OCI-LY7 (cell line): ENCODE measurements around the gene SPINT3. TPM values are rescaled to one million over a fixed set of nuclear protein-coding genes. Genes with fewer than 3 reads are reported as not detected.

ENCODE experiments used
- BruUV-seq: library from RNA; stranded (reverse); fragments of 400-500 nt; replicated peaks from 2 replicates; lab custom pipeline; 2021; lab: Mats Ljungman, UMichigan
- CTCF ChIA-PET: fragments of 300-600 bp; sonication (Branson Sonifier 250); formaldehyde crosslinking; loops from one replicate; lab custom pipeline; 2022; ENCODE audit warnings: antibody characterized with exemption; ENCODE audit not compliant: unreplicated experiment; lab: Charles Lee
- POLR2A ChIA-PET: fragments of 300-600 bp; sonication (Branson Sonifier 250); formaldehyde crosslinking; loops from one replicate; lab custom pipeline; 2022; ENCODE audit warnings: antibody characterized with exemption; lab: Charles Lee
- DNase-seq: peaks from one replicate; pipeline ENCODE4 v3.0.0-alpha.2; 2015; ENCODE audit warnings: low spot score
- H2AFZ ChIP-seq: fragments of 200-600 bp; sonication (generic), shearing (Covaris generic); 2 replicates; pipeline ENCODE4 v1.6.1; 2014; ENCODE audit warnings: mild to moderate bottlenecking, antibody characterized with exemption, low read length, moderate library complexity
- H3K27ac ChIP-seq: fragments of 200-600 bp; sonication (generic); 2 replicates; pipeline ENCODE4 v1.5.1; 2014; ENCODE audit warnings: mixed run types, low read depth, mild to moderate bottlenecking, moderate library complexity, low read length, inconsistent platforms; ENCODE audit not compliant: poor library complexity, severe bottlenecking
- H3K36me3 ChIP-seq: fragments of 200-600 bp; sonication (generic); 2 replicates; pipeline ENCODE4 v1.6.1; 2014; ENCODE audit warnings: mild to moderate bottlenecking, antibody characterized with exemption, low read length, moderate library complexity, mixed read lengths; ENCODE audit not compliant: insufficient read depth
- H3K4me1 ChIP-seq: fragments of 200-600 bp; sonication (generic); 2 replicates; pipeline ENCODE4 v1.5.1; 2014; ENCODE audit warnings: mild to moderate bottlenecking, low read length; ENCODE audit not compliant: insufficient read depth, poor library complexity, severe bottlenecking
- H3K4me2 ChIP-seq: fragments of 200-600 bp; sonication (generic); 2 replicates; pipeline ENCODE4 v1.6.1; 2014; ENCODE audit warnings: mild to moderate bottlenecking, low read length
- H3K4me3 ChIP-seq: fragments of 200-600 bp; sonication (generic); 2 replicates; pipeline ENCODE4 v1.5.1; 2014; ENCODE audit warnings: mild to moderate bottlenecking, low read depth, low read length; ENCODE audit not compliant: poor library complexity, severe bottlenecking
- H3K79me2 ChIP-seq: fragments of 200-600 bp; sonication (generic); 2 replicates; pipeline ENCODE4 v1.6.1; 2016; ENCODE audit warnings: low read depth, mild to moderate bottlenecking, low read length, moderate library complexity, mixed read lengths; ENCODE audit not compliant: insufficient read depth
- H3K9me2 ChIP-seq: fragments of 200-600 bp; sonication (generic); 2 replicates; pipeline ENCODE4 v1.6.1; 2016; ENCODE audit warnings: mild to moderate bottlenecking, low read length, mixed read lengths; ENCODE audit not compliant: insufficient read depth
- H3K9me3 ChIP-seq: fragments of 200-600 bp; sonication (generic); 2 replicates; pipeline ENCODE4 v1.6.1; 2014; ENCODE audit warnings: mild to moderate bottlenecking, mixed run types, low read length, mixed read lengths
- H4K20me1 ChIP-seq: fragments of 200-600 bp; sonication (generic); 2 replicates; pipeline ENCODE4 v1.6.1; 2014; ENCODE audit warnings: mild to moderate bottlenecking, antibody characterized with exemption, low read length, moderate library complexity, mixed read lengths; ENCODE audit not compliant: insufficient read depth
- EZH2phosphoT487 ChIP-seq: fragments of 200-600 bp; sonication (generic); IDR thresholded peaks from 2 replicates; pipeline ENCODE4 v1.6.1; 2018; ENCODE audit warnings: low read depth, borderline replicate concordance, mild to moderate bottlenecking, mixed run types, antibody characterized with exemption, low read length, moderate library complexity, mixed read lengths
- intact Hi-C: fragments of 100-400 bp; cut with micrococcal nuclease; formaldehyde crosslinking; loops from one replicate; pipeline ENCODE4 v1.10.0; 2022; ENCODE audit not compliant: unreplicated experiment
- total RNA-seq, 2 experiments: library from RNA; depleted of rRNA in 1 of 2; stranded (reverse); fragments of >200 nt in 1 of 2; shearing (Covaris generic) in 1 of 2; gene quantifications; 2 replicates each; pipeline ENCODE4 v1.2.3, GENCODE V29; 2014 to 2022
- TF ChIP-seq, protein P1 (sequence below): fragments of 200-600 bp; sonication (generic); conservative IDR thresholded peaks from 2 replicates; pipeline ENCODE4 v1.5.1; 2014; ENCODE audit warnings: mild to moderate bottlenecking, antibody characterized with exemption, low read length, moderate library complexity, mixed read lengths

SPINT3 gene
- total RNA-seq, 2 experiments from 2014 or later = not detected

GRCh38 chr20:45497971-45498494 lies 17.4 kb downstream of the SPINT3 start:
- Histone ChIP-seq H3K9me2 (no peaks in the 10 kb centered on the region), H3K4me1 (no peaks in the 10 kb centered on the region), H3K36me3 (no peaks in the 10 kb centered on the region), H3K27ac (no peak overlapping the region), H2AFZ (no peak overlapping the region), H3K4me3 (no peak overlapping the region), H3K9me3 (no peaks in the 10 kb centered on the region), H3K79me2 (no peaks in the 10 kb centered on the region), H4K20me1 (no peaks in the 10 kb centered on the region), H3K4me2 (no peak overlapping the region)
- ChIA-PET CTCF (no interaction called here), POLR2A (no interaction called here)
- no TSS peak for BruUV-seq
- TF ChIP-seq EZH2phosphoT487 = no peak
- TF ChIP-seq, protein P1, sequence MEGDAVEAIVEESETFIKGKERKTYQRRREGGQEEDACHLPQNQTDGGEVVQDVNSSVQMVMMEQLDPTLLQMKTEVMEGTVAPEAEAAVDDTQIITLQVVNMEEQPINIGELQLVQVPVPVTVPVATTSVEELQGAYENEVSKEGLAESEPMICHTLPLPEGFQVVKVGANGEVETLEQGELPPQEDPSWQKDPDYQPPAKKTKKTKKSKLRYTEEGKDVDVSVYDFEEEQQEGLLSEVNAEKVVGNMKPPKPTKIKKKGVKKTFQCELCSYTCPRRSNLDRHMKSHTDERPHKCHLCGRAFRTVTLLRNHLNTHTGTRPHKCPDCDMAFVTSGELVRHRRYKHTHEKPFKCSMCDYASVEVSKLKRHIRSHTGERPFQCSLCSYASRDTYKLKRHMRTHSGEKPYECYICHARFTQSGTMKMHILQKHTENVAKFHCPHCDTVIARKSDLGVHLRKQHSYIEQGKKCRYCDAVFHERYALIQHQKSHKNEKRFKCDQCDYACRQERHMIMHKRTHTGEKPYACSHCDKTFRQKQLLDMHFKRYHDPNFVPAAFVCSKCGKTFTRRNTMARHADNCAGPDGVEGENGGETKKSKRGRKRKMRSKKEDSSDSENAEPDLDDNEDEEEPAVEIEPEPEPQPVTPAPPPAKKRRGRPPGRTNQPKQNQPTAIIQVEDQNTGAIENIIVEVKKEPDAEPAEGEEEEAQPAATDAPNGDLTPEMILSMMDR = no peak
- intact Hi-C loops = no loop called here
- no peak for DNase-seq

DNA sequence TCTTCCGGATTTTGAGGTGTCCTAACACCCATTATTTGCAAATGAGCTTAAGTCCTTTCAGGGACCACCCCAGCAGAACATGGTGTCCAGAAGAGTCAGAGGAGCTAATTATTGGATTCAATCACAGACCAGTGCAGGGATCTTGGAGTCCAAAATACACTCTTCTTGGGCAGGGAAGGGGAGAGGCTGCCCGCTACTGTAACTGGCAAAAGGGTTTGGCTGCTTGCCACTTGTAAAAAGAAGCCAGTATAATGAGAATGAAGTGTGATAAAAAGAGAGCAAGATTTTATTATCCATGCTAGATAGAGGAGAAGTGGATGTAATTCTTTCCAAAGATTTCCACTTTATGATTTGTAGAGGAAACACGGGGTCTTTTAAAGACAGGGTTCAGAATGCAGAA lies 19.3 kb downstream of the SPINT3 start:
- no TSS peak for BruUV-seq
- no peak for TF ChIP-seq EZH2phosphoT487
- TF ChIP-seq, protein P1 = no peak
- H4K20me1 ChIP-seq = no peaks in the 10 kb centered on the region
- no peaks in the 10 kb centered on the region for H3K9me2 ChIP-seq
- H2AFZ ChIP-seq = no peak overlapping the region
- DNase-seq = no peak
- no peaks in the 10 kb centered on the region for H3K79me2 ChIP-seq
- ChIA-PET CTCF (no interaction called here), POLR2A (no interaction called here)
- intact Hi-C loops = no loop called here
- H3K4me2 ChIP-seq = no peak overlapping the region
- H3K27ac ChIP-seq = no peak overlapping the region
- H3K9me3 ChIP-seq = no peaks in the 10 kb centered on the region
- no peaks in the 10 kb centered on the region for H3K36me3 ChIP-seq
- no peaks in the 10 kb centered on the region for H3K4me1 ChIP-seq
- no peak overlapping the region for H3K4me3 ChIP-seq

DNA sequence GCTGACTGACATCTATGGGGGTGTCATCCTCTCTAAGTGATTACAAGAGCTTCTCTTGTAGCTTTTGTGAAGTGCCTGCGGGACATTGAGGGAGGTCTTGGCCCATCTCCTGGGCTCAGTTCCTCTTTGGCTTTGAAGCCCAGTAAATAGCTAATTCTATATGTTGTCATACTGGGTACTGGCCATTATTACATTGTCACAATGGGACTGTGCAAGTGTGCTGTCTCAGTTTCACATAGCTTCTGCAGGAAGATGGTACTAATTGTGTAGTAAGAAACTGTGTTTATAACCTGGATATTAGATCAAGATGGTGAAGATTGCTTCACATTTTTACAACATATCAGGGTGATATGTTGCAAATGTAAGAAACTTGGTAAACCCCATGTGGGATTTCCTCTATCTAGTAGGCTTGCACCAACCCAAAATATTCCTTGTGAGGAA lies 19.9 kb downstream of the SPINT3 start:
- H2AFZ ChIP-seq = no peak overlapping the region
- intact Hi-C loops = no loop called here
- no peak for DNase-seq
- CTCF ChIA-PET = no interaction called here
- no peaks in the 10 kb centered on the region for H3K4me1 ChIP-seq
- H3K9me3 ChIP-seq = no peaks in the 10 kb centered on the region
- no peak overlapping the region for H3K4me3 ChIP-seq
- H3K27ac ChIP-seq = no peak overlapping the region
- POLR2A ChIA-PET = no interaction called here
- no peaks in the 10 kb centered on the region for H3K36me3 ChIP-seq
- BruUV-seq = no TSS peak
- no peaks in the 10 kb centered on the region for H3K9me2 ChIP-seq
- no peaks in the 10 kb centered on the region for H4K20me1 ChIP-seq
- no peaks in the 10 kb centered on the region for H3K79me2 ChIP-seq
- TF ChIP-seq, protein P1 = no peak
- no peak for TF ChIP-seq EZH2phosphoT487
- no peak overlapping the region for H3K4me2 ChIP-seq
